GM23248 (cell line): ENCODE data around the gene PHTF1. TPM values are rescaled to one million over a fixed set of nuclear protein-coding genes. Genes with fewer than 3 reads are reported as not detected.

Source experiments
- DNase-seq: peaks from one replicate; pipeline ENCODE4 v3.0.0-alpha.2; 2015
- H2AFZ ChIP-seq: fragments of 200-600 bp; sonication (generic); 2 replicates; pipeline ENCODE4 v1.6.1; 2016; ENCODE audit warnings: antibody characterized with exemption
- H3F3A ChIP-seq: fragments of 200-600 bp; sonication (generic); 2 replicates; pipeline ENCODE4 v1.6.1; 2016; ENCODE audit warnings: mild to moderate bottlenecking, antibody characterized with exemption, mixed run types; ENCODE audit not compliant: insufficient read depth
- H3K27ac ChIP-seq: fragments of 200-600 bp; sonication (generic); 2 replicates; pipeline ENCODE4 v1.5.1; 2016; ENCODE audit warnings: mild to moderate bottlenecking
- H3K27me3 ChIP-seq: fragments of 200-600 bp; sonication (generic); replicated peaks from 2 replicates; pipeline ENCODE4 v1.6.1; 2016; ENCODE audit warnings: mild to moderate bottlenecking; ENCODE audit not compliant: insufficient read depth
- H3K36me3 ChIP-seq: fragments of 200-600 bp; sonication (generic); 2 replicates; pipeline ENCODE4 v1.6.1; 2016; ENCODE audit warnings: low read depth, mild to moderate bottlenecking
- H3K4me1 ChIP-seq: fragments of 200-600 bp; sonication (generic); 2 replicates; pipeline ENCODE4 v1.6.1; 2016; ENCODE audit warnings: mild to moderate bottlenecking; ENCODE audit not compliant: insufficient read depth
- H3K4me2 ChIP-seq: fragments of 200-600 bp; sonication (generic); one replicate; pipeline ENCODE4 v1.6.1; 2016; ENCODE audit warnings: mild to moderate bottlenecking; ENCODE audit not compliant: unreplicated experiment
- H3K4me3 ChIP-seq: fragments of 200-600 bp; sonication (generic); 2 replicates; pipeline ENCODE4 v1.5.1; 2016; ENCODE audit warnings: mild to moderate bottlenecking
- H3K79me2 ChIP-seq: fragments of 200-600 bp; sonication (generic); 2 replicates; pipeline ENCODE4 v1.6.1; 2016; ENCODE audit warnings: mild to moderate bottlenecking; ENCODE audit not compliant: insufficient read depth
- H3K9ac ChIP-seq: fragments of 200-600 bp; sonication (generic); 2 replicates; pipeline ENCODE4 v1.6.1; 2016; ENCODE audit warnings: mild to moderate bottlenecking
- H3K9me2 ChIP-seq: fragments of 200-600 bp; sonication (generic); 2 replicates; pipeline ENCODE4 v1.6.1; 2016; ENCODE audit warnings: mixed run types, mild to moderate bottlenecking, moderate library complexity; ENCODE audit not compliant: insufficient read depth
- H3K9me3 ChIP-seq: fragments of 200-600 bp; sonication (generic); one replicate; pipeline ENCODE4 v1.6.1; 2017; ENCODE audit warnings: low read depth
- H4K20me1 ChIP-seq: fragments of 200-600 bp; sonication (generic); 2 replicates; pipeline ENCODE4 v1.6.0; 2016; ENCODE audit not compliant: insufficient read depth
- EZH2 ChIP-seq: fragments of 200-600 bp; sonication (generic); IDR thresholded peaks from 2 replicates; pipeline ENCODE4 v1.6.1; 2018; ENCODE audit warnings: antibody characterized with exemption, mild to moderate bottlenecking; ENCODE audit not compliant: insufficient read depth, poor library complexity, severe bottlenecking
- EZH2phosphoT487 ChIP-seq: fragments of 200-600 bp; sonication (generic); IDR thresholded peaks from 2 replicates; pipeline ENCODE4 v1.6.1; 2018; ENCODE audit warnings: antibody characterized with exemption, moderate library complexity, mild to moderate bottlenecking, low read depth; ENCODE audit not compliant: insufficient read depth
- WGBS, 2 experiments: methylation state at CpG; one replicate each; pipeline ENCODE4 v1.1.6; 2015 to 2017; ENCODE audit warnings: low lambda C conversion rate in 2 of 2, low coverage in 1 of 2; ENCODE audit errors: missing lambda C conversion rate in 2 of 2; 5-methylcytosine and 5-hydroxymethylcytosine counted together
- in situ Hi-C: fragments of 300-500 bp; cut with MboI; formaldehyde crosslinking; loops from 2 replicates; pipeline ENCODE4 v1.15.0; 2020
- polyA plus RNA-seq: library from polyadenylated mRNA; unstranded; fragments of >200 nt; fragmentation: Nextera tagmentation; extraction: Ambion mirVana; gene quantifications from 2 replicates; pipeline ENCODE4 v1.2.1, GENCODE V29; 2016
- total RNA-seq: library from RNA; depleted of rRNA; stranded (reverse); fragments of >200 nt; shearing (Covaris generic); gene quantifications from 2 replicates; pipeline ENCODE4 v1.2.3, GENCODE V29; 2014

PHTF1 gene
- total and polyA plus RNA-seq, 2 experiments from 2014 or later, result 15.9 to 18.2 TPM

GRCh38 chr1:113675302-113675701, 84.0 kb downstream of the PHTF1 start:
- Histone ChIP-seq H3K4me3 (no peak overlapping the region), H3K4me2 (no peak overlapping the region), H3K79me2 (no peaks in the 10 kb centered on the region), H3F3A (peaks cover 17% of the 10 kb centered on the region), H3K4me1 (peaks cover 5% of the 10 kb centered on the region; the same call in 1 of the 2 replicates), H3K9me3 (no peaks in the 10 kb centered on the region), H4K20me1 (no peaks in the 10 kb centered on the region), H2AFZ (no peak overlapping the region), H3K9ac (no peak overlapping the region), H3K27me3 (no peaks in the 10 kb centered on the region), H3K27ac (no peak overlapping the region), H3K36me3 (no peaks in the 10 kb centered on the region), H3K9me2 (no peaks in the 10 kb centered on the region)
- DNase-seq, result peak; percentile 12
- WGBS, 2 experiments, result 75 to 78% methylated on average over 2 of the region's 2 CpGs
- TF ChIP-seq EZH2 (no peak), EZH2phosphoT487 (no peak)
- in situ Hi-C loops, result no loop called here

- Histone ChIP-seq H3K27me3 (no peaks in the 10 kb centered on the region), H3F3A (peaks cover 17% of the 10 kb centered on the region), H3K9me3 (no peaks in the 10 kb centered on the region), H3K36me3 (no peaks in the 10 kb centered on the region), H3K27ac (no peak overlapping the region), H3K4me3 (no peak overlapping the region), H3K9me2 (no peaks in the 10 kb centered on the region), H3K79me2 (no peaks in the 10 kb centered on the region), H2AFZ (no peak overlapping the region), H3K4me1 (peaks cover 5% of the 10 kb centered on the region; the same call in 1 of the 2 replicates), H4K20me1 (no peaks in the 10 kb centered on the region), H3K9ac (no peak overlapping the region), H3K4me2 (no peak overlapping the region)
- in situ Hi-C loops, result no loop called here
- peak; percentile 10 for DNase-seq
- TF ChIP-seq EZH2, result no peak
- no peak for TF ChIP-seq EZH2phosphoT487
- 90 to 100% methylated on average over 1 of the region's 1 CpG for WGBS, 2 experiments
These were observed 84.7 kb downstream of the PHTF1 start for GRCh38 chr1:113674591-113674990.

- Histone ChIP-seq H3K9me2 (no peaks in the 10 kb centered on the region), H3K27ac (no peak overlapping the region), H3K4me3 (no peak overlapping the region), H3K79me2 (no peaks in the 10 kb centered on the region), H3F3A (peaks cover 9% of the 10 kb centered on the region; the same call in 1 of the 2 replicates), H3K27me3 (no peaks in the 10 kb centered on the region), H3K4me2 (no peak overlapping the region), H3K36me3 (no peaks in the 10 kb centered on the region), H3K4me1 (peaks cover 5% of the 10 kb centered on the region; the same call in 1 of the 2 replicates), H4K20me1 (no peaks in the 10 kb centered on the region), H2AFZ (no peak overlapping the region), H3K9me3 (no peaks in the 10 kb centered on the region), H3K9ac (no peak overlapping the region)
- DNase-seq, result no peak
- in situ Hi-C loops, result no loop called here
- TF ChIP-seq EZH2phosphoT487, result no peak
- TF ChIP-seq EZH2, result no peak
- WGBS, 2 experiments, result 96 to 97% methylated on average over 4 of the region's 4 CpGs
These were observed 86.8 kb downstream of the PHTF1 start for GRCh38 chr1:113672491-113672890.

GRCh38 chr1:113670650-113671049, 88.6 kb downstream of the PHTF1 start:
- H3K36me3 ChIP-seq, result no peaks in the 10 kb centered on the region
- in situ Hi-C loops, result no loop called here
- H3K9ac ChIP-seq, result no peak overlapping the region
- 93 to 100% methylated on average over 1 of the region's 1 CpG for WGBS, 2 experiments
- H3F3A ChIP-seq, result peaks cover 8% of the 10 kb centered on the region; the same call in 1 of the 2 replicates
- no peaks in the 10 kb centered on the region for H3K79me2 ChIP-seq
- H3K27me3 ChIP-seq, result no peaks in the 10 kb centered on the region
- H3K9me3 ChIP-seq, result no peaks in the 10 kb centered on the region
- no peaks in the 10 kb centered on the region for H4K20me1 ChIP-seq
- H3K4me3 ChIP-seq, result no peak overlapping the region
- no peak overlapping the region for H3K27ac ChIP-seq
- H2AFZ ChIP-seq, result no peak overlapping the region
- no peak overlapping the region for H3K4me2 ChIP-seq
- 0 out of 2 replicates have a peak, but pooled peaks cover 5% of the 10 kb centered on the region for H3K4me1 ChIP-seq
- DNase-seq, result no peak
- H3K9me2 ChIP-seq, result no peaks in the 10 kb centered on the region
- TF ChIP-seq EZH2phosphoT487 (no peak), EZH2 (no peak)

DNA sequence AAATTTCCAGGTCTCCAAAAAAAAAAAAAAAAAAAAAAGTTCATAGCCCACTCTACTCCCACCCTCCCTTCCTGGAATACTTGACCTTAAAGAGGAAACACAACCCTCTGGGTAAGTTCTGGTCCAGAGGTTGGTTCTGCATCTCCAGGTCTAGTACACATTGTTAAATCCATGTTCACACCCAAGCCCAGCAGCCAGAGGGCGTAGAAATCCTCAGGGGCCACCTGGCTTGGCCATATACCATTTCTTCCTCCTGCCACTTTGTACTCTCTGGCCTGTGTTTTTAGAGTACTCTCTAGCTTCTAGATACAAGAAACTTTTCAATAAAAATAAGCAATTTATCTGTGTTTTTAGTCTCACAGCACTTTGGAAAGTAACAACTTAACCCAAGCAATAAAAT, 89.3 kb downstream of the PHTF1 start:
- H4K20me1 ChIP-seq, result no peaks in the 10 kb centered on the region
- H3K27ac ChIP-seq, result no peak overlapping the region
- H3K36me3 ChIP-seq, result no peaks in the 10 kb centered on the region
- H3K4me3 ChIP-seq, result no peak overlapping the region
- no peaks in the 10 kb centered on the region for H3K79me2 ChIP-seq
- in situ Hi-C loops, result no loop called here
- no peak overlapping the region for H3K4me2 ChIP-seq
- H3K4me1 ChIP-seq, result 0 out of 2 replicates have a peak, but pooled peaks cover under 1% of the 10 kb centered on the region
- H3K27me3 ChIP-seq, result no peaks in the 10 kb centered on the region
- H3K9me3 ChIP-seq, result no peaks in the 10 kb centered on the region
- no peak for DNase-seq
- H3K9me2 ChIP-seq, result no peaks in the 10 kb centered on the region
- no peak for TF ChIP-seq EZH2phosphoT487
- no peak for TF ChIP-seq EZH2
- H3F3A ChIP-seq, result peaks cover 1% of the 10 kb centered on the region; the same call in 1 of the 2 replicates
- no peak overlapping the region for H3K9ac ChIP-seq
- WGBS, 2 experiments, result 93 to 100% methylated on average over 1 of the region's 1 CpG
- no peak overlapping the region for H2AFZ ChIP-seq
